Activated CD4-positive, alpha-beta T cell treated with anti-CD3 and anti-CD28 coated beads, Interleukin-2, Interleukin-6, amounts not matched to agents 100 ng/mL and 50 ng/mL, durations not matched to agents 16 hours and 8 hours (primary cell): Measurements from ENCODE around the gene BEX2.
"Not testable (repeated sequence)": the region's sequence is repeated elsewhere in the genome, so short reads cannot be mapped to it uniquely, and the experiment has no call there.

Source experiments
- DNase-seq: peaks from one replicate; pipeline ENCODE4 v3.0.0-alpha.2; 2020

BEX2 gene

GRCh38 chrX:103310555-103311398, at the start of gene BEX2:
TSS of gene BEX2 (minus strand) at chrX:103310990. CDS start at chrX:103309976, 1,014 bp downstream.
- peak; percentile 77 for DNase-seq

- no peak for DNase-seq
Observed at GRCh38 chrX:103360092-103360491, 49.3 kb upstream of the BEX2 start.

- DNase-seq = not testable (repeated sequence)
Observed at GRCh38 chrX:103359605-103360004, 48.8 kb upstream of the BEX2 start.

GRCh38 chrX:103357871-103358270, 47.1 kb upstream of the BEX2 start:
- no peak for DNase-seq

- no peak for DNase-seq
Observed at GRCh38 chrX:103356858-103357257, 46.1 kb upstream of the BEX2 start.

GRCh38 chrX:103356130-103356798, 45.5 kb upstream of the BEX2 start, which contains the start of gene TCEAL9:
TSS of gene TCEAL9 (plus strand) at chrX:103356506. CDS start at chrX:103357685, 1,179 bp downstream.
- no peak for DNase-seq

GRCh38 chrX:103347682-103348397, 37.0 kb upstream of the BEX2 start:
- no peak for DNase-seq

- DNase-seq = no peak
Observed at GRCh38 chrX:103344606-103345005, 33.8 kb upstream of the BEX2 start.

GRCh38 chrX:103343105-103343504, 32.3 kb upstream of the BEX2 start:
- DNase-seq = peak; percentile 31

GRCh38 chrX:103338663-103339062, 27.9 kb upstream of the BEX2 start:
- no peak for DNase-seq

- DNase-seq = no peak
Observed at GRCh38 chrX:103330681-103331288, 20.0 kb upstream of the BEX2 start.

GRCh38 chrX:103329991-103330390, 19.2 kb upstream of the BEX2 start, which contains the start of gene TCEAL7:
TSS of gene TCEAL7 (plus strand) at chrX:103330239. CDS start at chrX:103331404, 1,165 bp downstream.
- DNase-seq = no peak

GRCh38 chrX:103311399-103311780, 600 bp upstream of the BEX2 start:
- DNase-seq = no peak

GRCh38 chrX:103309860-103310554, 783 bp downstream of the BEX2 start:
- DNase-seq = no peak

- DNase-seq = not testable (repeated sequence)
Observed at GRCh38 chrX:103305666-103306065, 5.1 kb downstream of the BEX2 start.

GRCh38 chrX:103304705-103305104, 6.1 kb downstream of the BEX2 start:
- DNase-seq = no peak

- DNase-seq = no peak
Observed at GRCh38 chrX:103293118-103293517, 17.7 kb downstream of the BEX2 start.

- DNase-seq = no peak
Observed at GRCh38 chrX:103279624-103280023, 31.2 kb downstream of the BEX2 start.

- DNase-seq = no peak
Observed at GRCh38 chrX:103276581-103277002, 34.2 kb downstream of the BEX2 start, which contains the start of gene TCEAL5. TSS of gene TCEAL5 (minus strand) at chrX:103276750. CDS start at chrX:103274563, 2,187 bp downstream.

- DNase-seq = no peak
Observed at GRCh38 chrX:103275947-103276567, 34.7 kb downstream of the BEX2 start.

GRCh38 chrX:103274284-103274683, 36.5 kb downstream of the BEX2 start:
- DNase-seq = no peak
